ENCODE results near the gene TBXAS1. TPM values are rescaled to one million over a fixed set of nuclear protein-coding genes. Genes with fewer than 3 reads are reported as not detected.

Gene TBXAS1
- total RNA-seq, 1 experiment from 2014 or later, result 2.3 TPM

- no peaks in the 10 kb centered on the region for H3K27me3 Mint-ChIP-seq (ENCODE audit: low read depth)
- H3K4me1 Mint-ChIP-seq, result no peaks in the 10 kb centered on the region
- no peaks in the 10 kb centered on the region for H3K36me3 Mint-ChIP-seq
- TF ChIP-seq TEAD1 (CRISPR knock-in tag; IDR thresholded peaks at IDR 0.05), result no peak
- TF ChIP-seq MAX (CRISPR knock-in tag; IDR thresholded peaks at IDR 0.05), result no peak
- TF ChIP-seq CBFB (CRISPR knock-in tag; IDR thresholded peaks at IDR 0.05; ENCODE audit: low read depth), result no peak
- no peak for TF ChIP-seq HMGA2 (CRISPR knock-in tag; IDR thresholded peaks at IDR 0.05)
- TF ChIP-seq CREM (CRISPR knock-in tag; IDR thresholded peaks at IDR 0.05), result no peak
- TF ChIP-seq ZNF416 (CRISPR knock-in tag; IDR thresholded peaks at IDR 0.05), result no peak
- no peak for TF ChIP-seq ZNF219 (CRISPR knock-in tag; IDR thresholded peaks at IDR 0.05; ENCODE audit: borderline replicate concordance)
- no peak for TF ChIP-seq RELA (CRISPR knock-in tag; IDR thresholded peaks at IDR 0.05; ENCODE audit: borderline replicate concordance)
- TF ChIP-seq HMGXB4 (CRISPR knock-in tag; IDR thresholded peaks at IDR 0.05), result no peak
- TF ChIP-seq TEAD4 (CRISPR knock-in tag; IDR thresholded peaks at IDR 0.05), result no peak
- TF ChIP-seq NFATC4 (CRISPR knock-in tag; IDR thresholded peaks at IDR 0.05), result no peak
- no peak for TF ChIP-seq IRF2 (CRISPR knock-in tag; IDR thresholded peaks at IDR 0.05; ENCODE audit: borderline replicate concordance, low read depth)
- no peak for TF ChIP-seq E2F4 (CRISPR knock-in tag; IDR thresholded peaks at IDR 0.05; ENCODE audit: borderline replicate concordance, low read depth)
- TF ChIP-seq ZNF512 (CRISPR knock-in tag; IDR thresholded peaks at IDR 0.05; ENCODE audit: borderline replicate concordance), result no peak
- no peak for TF ChIP-seq NR1H2 (CRISPR knock-in tag; IDR thresholded peaks at IDR 0.05)
- TF ChIP-seq ELF4 (CRISPR knock-in tag; IDR thresholded peaks at IDR 0.05; ENCODE audit: low read depth), result no peak
- TF ChIP-seq ATF6 (CRISPR knock-in tag; IDR thresholded peaks at IDR 0.05), result no peak
- no peak overlapping the region for H3K27ac Mint-ChIP-seq
- H3K9me3 Mint-ChIP-seq, result peaks cover 3% of the 10 kb centered on the region; the same call in 1 of the 2 replicates
- DNase-seq (ENCODE audit: low spot score) (no peak), ATAC-seq (no peak)
- ChIA-PET CTCF (no interaction called here), POLR2A (no interaction called here)
- H3K4me3 Mint-ChIP-seq, result no peak overlapping the region
Measured at GRCh38 chr7:139870380-139870779, 41.3 kb downstream of the TBXAS1 start.

GRCh38 chr7:139871331-139871730 lies 42.3 kb downstream of the TBXAS1 start:
- Mint-ChIP-seq H3K9me3 (no peaks in the 10 kb centered on the region), H3K4me3 (no peak overlapping the region), H3K36me3 (no peaks in the 10 kb centered on the region), H3K4me1 (no peaks in the 10 kb centered on the region), H3K27me3 (ENCODE audit: low read depth) (no peaks in the 10 kb centered on the region), H3K27ac (no peak overlapping the region)
- CTCF ChIA-PET, result no interaction called here
- ATAC-seq (no peak), DNase-seq (ENCODE audit: low spot score) (no peak)
- POLR2A ChIA-PET, result no interaction called here
- TF ChIP-seq ERG (CRISPR knock-in tag; IDR thresholded peaks at IDR 0.05), result no peak
- no peak for TF ChIP-seq ELF4 (CRISPR knock-in tag; IDR thresholded peaks at IDR 0.05; ENCODE audit: low read depth)
- no peak for TF ChIP-seq NFE2L1 (CRISPR knock-in tag; IDR thresholded peaks at IDR 0.05)

Data from WTC11 (cell line).